Measurements from ENCODE around the gene GLA.

GLA gene

GRCh38 chrX:101410461-101410860 lies 2.7 kb upstream of the GLA start:
- TF ChIP-seq CTCF (IDR thresholded peaks at IDR 0.05; ENCODE audit: insufficient read depth, low read length, poor library complexity, severe bottlenecking): no peak
- peak overlapping the region; percentile 68; the same call in 1 of the 2 replicates for H3K4me3 ChIP-seq (replicated peaks; ENCODE audit: low read depth, low read length)
- no peaks in the 10 kb centered on the region for H3K27me3 ChIP-seq (replicated peaks; ENCODE audit: control insufficient read depth, insufficient read depth, low read length)
- H3K36me3 ChIP-seq (ENCODE audit: control insufficient read depth, insufficient read depth, low read length): no peaks in the 10 kb centered on the region
- DNase-seq (ENCODE audit: extremely low read depth, insufficient read length): no peak

- no peak for DNase-seq (ENCODE audit: extremely low read depth, insufficient read length)
- H3K4me3 ChIP-seq (replicated peaks; ENCODE audit: low read depth, low read length): peak overlapping the region; percentile 68
- no peaks in the 10 kb centered on the region for H3K27me3 ChIP-seq (replicated peaks; ENCODE audit: control insufficient read depth, insufficient read depth, low read length)
- no peaks in the 10 kb centered on the region for H3K36me3 ChIP-seq (ENCODE audit: control insufficient read depth, insufficient read depth, low read length)
- no peak for TF ChIP-seq CTCF (IDR thresholded peaks at IDR 0.05; ENCODE audit: insufficient read depth, low read length, poor library complexity, severe bottlenecking)
Observed at GRCh38 chrX:101409043-101409442, 1.3 kb upstream of the GLA start.

GRCh38 chrX:101408532-101408841 lies 762 bp upstream of the GLA start:
- no peak for TF ChIP-seq CTCF (IDR thresholded peaks at IDR 0.05; ENCODE audit: insufficient read depth, low read length, poor library complexity, severe bottlenecking)
- Histone ChIP-seq H3K27me3 (replicated peaks; ENCODE audit: control insufficient read depth, insufficient read depth, low read length) (no peaks in the 10 kb centered on the region), H3K36me3 (ENCODE audit: control insufficient read depth, insufficient read depth, low read length) (no peaks in the 10 kb centered on the region), H3K4me3 (replicated peaks; ENCODE audit: low read depth, low read length) (peak overlapping the region; percentile 68)
- DNase-seq (ENCODE audit: extremely low read depth, insufficient read length): no peak

DNA sequence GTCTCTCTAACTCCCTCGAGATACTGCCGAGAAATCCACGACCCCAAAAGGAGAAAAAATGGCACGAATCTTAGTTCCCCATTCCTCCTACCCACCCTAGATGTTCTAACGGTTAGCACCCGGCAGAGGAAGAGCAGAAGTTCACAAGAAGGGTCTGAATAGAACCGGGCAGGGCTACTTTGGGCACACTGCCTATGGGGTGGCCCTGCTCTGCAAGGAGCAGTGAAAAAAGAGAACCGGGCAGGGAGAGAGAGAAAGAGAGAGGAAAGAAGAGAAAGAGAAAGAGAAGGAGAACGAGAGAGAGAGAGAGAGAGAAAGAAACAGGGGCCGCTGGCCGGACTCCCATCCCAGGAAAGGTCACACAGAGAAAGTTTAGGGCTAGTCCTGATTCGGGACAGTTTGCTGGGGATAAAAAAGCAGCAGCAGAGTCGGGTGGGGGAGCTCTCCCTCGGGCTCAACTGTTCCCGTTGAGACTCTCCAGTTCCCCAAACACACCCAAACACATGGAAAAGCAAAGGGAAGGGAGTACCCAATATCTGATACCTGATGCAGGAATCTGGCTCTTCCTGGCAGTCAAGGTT lies 468 bp downstream of the GLA start:
- no peaks in the 10 kb centered on the region for H3K27me3 ChIP-seq (replicated peaks; ENCODE audit: control insufficient read depth, insufficient read depth, low read length)
- H3K36me3 ChIP-seq (ENCODE audit: control insufficient read depth, insufficient read depth, low read length): no peaks in the 10 kb centered on the region
- no peak for DNase-seq (ENCODE audit: extremely low read depth, insufficient read length)
- no peak for TF ChIP-seq CTCF (IDR thresholded peaks at IDR 0.05; ENCODE audit: insufficient read depth, low read length, poor library complexity, severe bottlenecking)
- H3K4me3 ChIP-seq (replicated peaks; ENCODE audit: low read depth, low read length): peak overlapping the region; percentile 88

- H3K36me3 ChIP-seq (ENCODE audit: control insufficient read depth, insufficient read depth, low read length): no peaks in the 10 kb centered on the region; the same call in 1 of the 2 replicates
Observed at GRCh38 chrX:101399825-101400224, 7.9 kb downstream of the GLA start.

More at GRCh38 chrX:101399825-101400224, 7.9 kb downstream of the GLA start:
- Histone ChIP-seq H3K27me3 (replicated peaks; ENCODE audit: control insufficient read depth, insufficient read depth, low read length) (no peaks in the 10 kb centered on the region), H3K4me3 (replicated peaks; ENCODE audit: low read depth, low read length) (no peak overlapping the region)
- no peak for TF ChIP-seq CTCF (IDR thresholded peaks at IDR 0.05; ENCODE audit: insufficient read depth, low read length, poor library complexity, severe bottlenecking)
- DNase-seq (ENCODE audit: extremely low read depth, insufficient read length): no peak

Data from GM06990 (cell line).